Fibroblast of lung (primary cell): Measurements from ENCODE around the gene GAD2. TPM values are rescaled to one million over a fixed set of nuclear protein-coding genes. Genes with fewer than 3 reads are reported as not detected.

Experiments used
- DNase-seq, 2 donors: peaks; one replicate each; pipeline versions ENCODE4 v3.0.0 to v3.0.0-alpha.2; 2010; ENCODE audit warnings: low read depth in 2 of 2
- H2AFZ ChIP-seq: 2 replicates; pipeline ENCODE4 v1.5.1; 2012; ENCODE audit warnings: low read length, control low read depth, inconsistent platforms
- H3K27ac ChIP-seq: 2 replicates; pipeline ENCODE4 v1.5.1; 2011; ENCODE audit warnings: low read length, control low read depth; ENCODE audit not compliant: insufficient read depth
- H3K27me3 ChIP-seq: 2 replicates; pipeline ENCODE4 v1.5.1; 2011; ENCODE audit warnings: mild to moderate bottlenecking, low read length; ENCODE audit not compliant: control insufficient read depth, insufficient read depth
- H3K36me3 ChIP-seq: 2 replicates; pipeline ENCODE4 v1.5.1; 2011; ENCODE audit warnings: low read length; ENCODE audit not compliant: control insufficient read depth, insufficient read depth
- H3K4me1 ChIP-seq: 2 replicates; pipeline ENCODE4 v1.5.1; 2011; ENCODE audit warnings: low read length; ENCODE audit not compliant: control insufficient read depth, insufficient read depth; ENCODE audit errors: extremely low read depth
- H3K4me2 ChIP-seq: 2 replicates; pipeline ENCODE4 v1.5.1; 2011; ENCODE audit warnings: low read length, control low read depth; ENCODE audit not compliant: insufficient read depth; ENCODE audit errors: extremely low read depth
- H3K4me3 ChIP-seq, 4 experiments: fragments of 200-600 bp in 1 of 4; sonication (generic) in 1 of 4; replicated peaks in 1 of 4; 2 replicates each; pipeline ENCODE4 v1.5.1; 2011 to 2016; ENCODE audit warnings: low read length in 4 of 4, low read depth in 3 of 4, mild to moderate bottlenecking in 3 of 4, control low read depth in 2 of 4, inconsistent platforms in 1 of 4, mixed read lengths in 1 of 4; ENCODE audit not compliant: insufficient read depth in 1 of 4; ENCODE audit errors: control extremely low read depth in 1 of 4
- H3K79me2 ChIP-seq: 2 replicates; pipeline ENCODE4 v1.5.1; 2012; ENCODE audit warnings: mild to moderate bottlenecking, low read length, inconsistent platforms; ENCODE audit not compliant: control insufficient read depth, insufficient read depth
- H3K9ac ChIP-seq: 2 replicates; pipeline ENCODE4 v1.5.1; 2011; ENCODE audit warnings: mild to moderate bottlenecking, low read length, control low read depth; ENCODE audit not compliant: insufficient read depth
- H3K9me3 ChIP-seq: 2 replicates; pipeline ENCODE4 v1.5.1; 2012; ENCODE audit warnings: low read depth, low read length; ENCODE audit not compliant: control insufficient read depth, insufficient read depth
- H4K20me1 ChIP-seq: 2 replicates; pipeline ENCODE4 v1.5.1; 2011; ENCODE audit warnings: low read length; ENCODE audit not compliant: control insufficient read depth, insufficient read depth; ENCODE audit errors: extremely low read depth
- EZH2 ChIP-seq: IDR thresholded peaks from 2 replicates; pipeline ENCODE4 v1.5.1; 2012; ENCODE audit warnings: low read length, control low read depth, mild to moderate bottlenecking; ENCODE audit errors: missing control alignments
- polyA plus RNA-seq, 2 donors: library from polyadenylated mRNA; depleted of rRNA in 1 of 2; stranded (reverse) in 1 of 2; unstranded in 1 of 2; fragments of >200 nt; gene quantifications; 2 replicates each; pipeline ENCODE4 v1.2.1, GENCODE V29; 2011 to 2012; ENCODE audit warnings: missing spikeins in 1 of 2
- total RNA-seq: library from RNA; depleted of rRNA; stranded (reverse); fragments of >200 nt; gene quantifications from 2 replicates; pipeline ENCODE4 v1.2.1, GENCODE V29; 2014
- TF ChIP-seq, protein P1 (sequence below), 2 donors: IDR thresholded peaks in 1 of 2; conservative IDR thresholded peaks in 1 of 2; 1 replicate in 1 of 2; 2 replicates in 1 of 2; pipeline ENCODE4 v1.5.1; 2011 to 2012; ENCODE audit warnings: low read length in 2 of 2, control low read depth in 1 of 2, inconsistent platforms in 1 of 2, low read depth in 1 of 2, mild to moderate bottlenecking in 1 of 2

The GAD2 gene
- total and polyA plus RNA-seq, 2 donors (not counting 1 experiment from before 2014, with no cell fraction given) = not detected

DNA sequence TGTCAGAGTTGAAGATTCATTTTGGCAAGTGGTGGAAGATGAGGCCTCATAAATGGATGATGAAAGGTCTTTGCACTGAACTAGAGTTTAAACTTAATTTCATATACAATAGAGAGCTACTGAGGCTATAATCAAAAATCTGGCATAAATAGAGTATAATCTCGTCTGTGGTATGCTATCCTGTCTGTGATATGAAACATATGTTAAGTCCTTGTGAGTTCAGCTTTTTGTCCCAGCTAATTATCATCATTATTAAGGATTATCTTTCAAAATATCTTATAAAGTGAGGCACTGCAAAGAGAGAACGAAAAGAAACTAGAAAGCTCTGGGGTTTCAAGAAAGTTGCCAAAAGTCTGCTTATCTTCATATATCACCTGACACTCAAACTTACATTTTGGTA lies 83.4 kb downstream of the GAD2 start:
- Histone ChIP-seq H2AFZ (no peak overlapping the region), H3K9ac (no peak overlapping the region), H3K27ac (no peak overlapping the region), H3K27me3 (no peaks in the 10 kb centered on the region), H4K20me1 (no peaks in the 10 kb centered on the region), H3K79me2 (no peaks in the 10 kb centered on the region), H3K4me2 (no peak overlapping the region), H3K4me1 (no peaks in the 10 kb centered on the region), H3K36me3 (no peaks in the 10 kb centered on the region), H3K4me3 (no peak overlapping the region), H3K9me3 (no peaks in the 10 kb centered on the region)
- DNase-seq = no peak
- no peak for TF ChIP-seq EZH2
- TF ChIP-seq, protein P1, sequence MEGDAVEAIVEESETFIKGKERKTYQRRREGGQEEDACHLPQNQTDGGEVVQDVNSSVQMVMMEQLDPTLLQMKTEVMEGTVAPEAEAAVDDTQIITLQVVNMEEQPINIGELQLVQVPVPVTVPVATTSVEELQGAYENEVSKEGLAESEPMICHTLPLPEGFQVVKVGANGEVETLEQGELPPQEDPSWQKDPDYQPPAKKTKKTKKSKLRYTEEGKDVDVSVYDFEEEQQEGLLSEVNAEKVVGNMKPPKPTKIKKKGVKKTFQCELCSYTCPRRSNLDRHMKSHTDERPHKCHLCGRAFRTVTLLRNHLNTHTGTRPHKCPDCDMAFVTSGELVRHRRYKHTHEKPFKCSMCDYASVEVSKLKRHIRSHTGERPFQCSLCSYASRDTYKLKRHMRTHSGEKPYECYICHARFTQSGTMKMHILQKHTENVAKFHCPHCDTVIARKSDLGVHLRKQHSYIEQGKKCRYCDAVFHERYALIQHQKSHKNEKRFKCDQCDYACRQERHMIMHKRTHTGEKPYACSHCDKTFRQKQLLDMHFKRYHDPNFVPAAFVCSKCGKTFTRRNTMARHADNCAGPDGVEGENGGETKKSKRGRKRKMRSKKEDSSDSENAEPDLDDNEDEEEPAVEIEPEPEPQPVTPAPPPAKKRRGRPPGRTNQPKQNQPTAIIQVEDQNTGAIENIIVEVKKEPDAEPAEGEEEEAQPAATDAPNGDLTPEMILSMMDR (conservative IDR thresholded peaks at IDR 0.05 in 1 of 2, IDR thresholded peaks at IDR 0.05 in 1 of 2; ENCODE audit: low read depth in 1 of 2, low read length in 2 of 2) = no peak

DNA sequence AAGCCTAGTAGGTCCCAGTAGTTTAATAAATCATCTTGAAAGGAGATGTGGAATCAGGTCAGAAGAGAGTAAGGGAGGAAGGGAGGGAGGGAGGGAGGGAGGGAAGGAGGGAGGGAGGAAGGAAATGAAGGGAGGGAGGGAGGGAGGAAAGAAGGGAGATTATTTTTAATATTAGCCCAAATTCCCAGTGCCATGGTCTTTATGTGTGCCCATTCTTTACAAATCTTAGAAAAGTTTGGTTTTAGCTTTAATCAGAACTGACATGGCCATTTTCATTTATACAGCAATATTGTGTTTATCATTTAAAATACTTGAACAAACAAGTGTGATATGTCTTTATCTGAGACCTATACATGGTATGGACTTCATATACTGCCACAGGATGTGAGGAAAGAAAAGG lies 86.8 kb downstream of the GAD2 start:
- no peak overlapping the region for H3K27ac ChIP-seq
- H3K36me3 ChIP-seq = no peaks in the 10 kb centered on the region
- no peaks in the 10 kb centered on the region for H4K20me1 ChIP-seq
- H3K9me3 ChIP-seq = no peaks in the 10 kb centered on the region
- H3K27me3 ChIP-seq = no peaks in the 10 kb centered on the region
- DNase-seq = no peak
- no peaks in the 10 kb centered on the region for H3K79me2 ChIP-seq
- no peak overlapping the region for H3K4me3 ChIP-seq
- no peak overlapping the region for H3K9ac ChIP-seq
- no peaks in the 10 kb centered on the region for H3K4me1 ChIP-seq
- no peak overlapping the region for H2AFZ ChIP-seq
- no peak overlapping the region for H3K4me2 ChIP-seq
- TF ChIP-seq, protein P1 (conservative IDR thresholded peaks at IDR 0.05 in 1 of 2, IDR thresholded peaks at IDR 0.05 in 1 of 2; ENCODE audit: low read depth in 1 of 2, low read length in 2 of 2) = no peak
- no peak for TF ChIP-seq EZH2

DNA sequence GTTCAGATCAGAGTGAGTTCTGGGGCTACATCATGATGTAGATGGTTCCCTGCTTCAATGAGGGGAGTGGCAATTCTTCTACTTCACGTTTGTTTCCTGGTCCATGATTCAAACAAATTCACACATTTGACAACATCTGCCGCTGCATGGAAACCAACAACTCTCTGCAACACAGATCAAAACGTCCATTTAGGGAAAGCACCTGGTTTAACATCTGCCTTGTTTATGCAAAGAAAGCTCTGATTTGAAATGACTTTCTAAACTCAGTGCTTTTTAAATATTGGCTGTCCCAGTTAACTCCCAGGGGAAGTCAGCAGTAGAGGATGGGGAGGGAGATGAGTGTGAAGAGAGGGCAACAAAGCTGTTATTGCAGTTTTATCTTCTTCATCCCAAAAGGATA lies 93.8 kb downstream of the GAD2 start:
- TF ChIP-seq EZH2 = no peak
- TF ChIP-seq, protein P1 (conservative IDR thresholded peaks at IDR 0.05 in 1 of 2, IDR thresholded peaks at IDR 0.05 in 1 of 2; ENCODE audit: low read depth in 1 of 2, low read length in 2 of 2) = no peak
- no peak overlapping the region for H2AFZ ChIP-seq
- H3K36me3 ChIP-seq = no peaks in the 10 kb centered on the region
- no peak overlapping the region for H3K4me2 ChIP-seq
- H3K27me3 ChIP-seq = no peaks in the 10 kb centered on the region
- no peak overlapping the region for H3K27ac ChIP-seq
- H4K20me1 ChIP-seq = no peaks in the 10 kb centered on the region
- DNase-seq = no peak
- H3K9ac ChIP-seq = no peak overlapping the region
- no peak overlapping the region for H3K4me3 ChIP-seq
- H3K4me1 ChIP-seq = no peaks in the 10 kb centered on the region
- no peaks in the 10 kb centered on the region for H3K9me3 ChIP-seq
- no peaks in the 10 kb centered on the region for H3K79me2 ChIP-seq
